Gastrocnemius medialis (tissue), 4 donors: Measurements from ENCODE around the gene ZNF335. TPM values are rescaled to one million over a fixed set of nuclear protein-coding genes. Genes with fewer than 3 reads are reported as not detected.

Experiments used
- ATAC-seq, 2 donors: fragments of 150-250 bp; one replicate each; pipeline ENCODE4 v1.9.1; 2016
- DNase-seq, 2 donors: peaks; one replicate each; pipeline ENCODE4 v3.0.0-alpha.2; 2019
- H3K27ac ChIP-seq, 4 donors: fragments of 200-600 bp; sonication (generic); 1 replicate in 1 of 4; 2 replicates in 3 of 4; pipeline ENCODE4 v1.5.1; 2016 to 2018; ENCODE audit warnings: mild to moderate bottlenecking in 2 of 4, moderate library complexity in 1 of 4
- H3K27me3 ChIP-seq, 3 donors: fragments of 200-600 bp; sonication (generic) in 2 of 3; 1 replicate in 1 of 3; 2 replicates in 2 of 3; pipeline versions ENCODE4 v1.5.1 to v1.6.0; 2016 to 2019; ENCODE audit warnings: mild to moderate bottlenecking in 1 of 3, moderate library complexity in 1 of 3
- H3K36me3 ChIP-seq, 2 donors: fragments of 200-600 bp; sonication (generic) in 1 of 2; one replicate each; pipeline ENCODE4 v1.5.1; 2017 to 2018
- H3K4me1 ChIP-seq, 2 donors: fragments of 200-600 bp; sonication (generic) in 1 of 2; one replicate each; pipeline ENCODE4 v1.5.1; 2016 to 2017; ENCODE audit warnings: mild to moderate bottlenecking in 2 of 2
- H3K4me3 ChIP-seq, 4 donors: fragments of 200-600 bp; sonication (generic) in 3 of 4; 1 replicate in 1 of 4; 2 replicates in 3 of 4; pipeline ENCODE4 v1.5.1; 2016 to 2019; ENCODE audit warnings: mild to moderate bottlenecking in 2 of 4
- H3K9me3 ChIP-seq, 3 donors: fragments of 200-600 bp; sonication (generic) in 2 of 3; 1 replicate in 1 of 3; 2 replicates in 2 of 3; pipeline ENCODE4 v1.5.1; 2016 to 2019
- CTCF ChIP-seq, 5 experiments: fragments of 450-650 bp in 3 of 5; fragments of 200-600 bp in 2 of 5; sonication (generic) in 2 of 5; IDR thresholded peaks in 4 of 5; conservative IDR thresholded peaks in 1 of 5; 1 replicate in 4 of 5; 2 replicates in 1 of 5; pipeline ENCODE4 v1.5.1; 2016 to 2019; ENCODE audit warnings: antibody characterized with exemption in 5 of 5, mild to moderate bottlenecking in 3 of 5, moderate library complexity in 3 of 5
- POLR2A ChIP-seq, 2 donors: fragments of 450-650 bp; IDR thresholded peaks; one replicate each; pipeline ENCODE4 v1.6.1; 2017; ENCODE audit warnings: antibody characterized with exemption in 2 of 2, mild to moderate bottlenecking in 2 of 2, moderate library complexity in 2 of 2
- in situ Hi-C, 4 donors: fragments of 200-750 bp; cut with MboI; loops; one replicate each; pipeline versions ENCODE4 v1.15.0 to v1.8.0; 2017; ENCODE audit warnings: low sequenced_read_pairs in 4 of 4
- intact Hi-C: fragments of 100-400 bp; cut with DNase I; formaldehyde crosslinking; loops from one replicate; pipeline ENCODE4 v1.15.1; 2023; ENCODE audit warnings: low total_unique reads
- total RNA-seq, 4 donors: library from RNA; depleted of rRNA; stranded (reverse); fragments of >200 nt; gene quantifications; one replicate each; pipeline versions ENCODE4 v1.1.0 to v1.2.3, GENCODE V29; 2016

The ZNF335 gene
- total RNA-seq, 4 donors from 2014 or later: 8.3 to 19.1 (median 12.7) TPM

DNA sequence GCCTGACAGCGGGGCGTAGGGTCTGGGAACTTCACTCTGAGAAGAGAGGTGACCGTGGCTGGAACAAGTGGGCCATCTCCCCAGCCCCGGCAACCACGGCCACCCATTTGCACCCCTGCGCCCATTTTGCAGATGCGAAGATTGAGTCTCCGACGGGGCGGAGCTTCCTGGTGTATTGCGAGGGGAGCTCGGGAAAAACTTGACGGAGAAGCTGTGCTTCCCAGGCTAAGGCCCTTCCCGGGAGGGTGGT lies 653 bp downstream of the ZNF335 start:
- TF ChIP-seq POLR2A (IDR thresholded peaks at IDR 0.05) (no peak), CTCF (IDR thresholded peaks at IDR 0.05 in 4 of 5, conservative IDR thresholded peaks at IDR 0.05 in 1 of 5) (no peak)
- in situ Hi-C loops (loop anchor here in 1 of 4 donors (25.0 kb wide), 1 partner anchor 159 kb away; the partner anchor contains the start of gene UBE2C), intact Hi-C loops (loop anchor here (1.0 to 5.0 kb wide), 8 partner anchors 81 to 1759 kb away; partner anchors contain the start of genes CTSA, NCOA5, NEURL2 and OSER1)
- H3K4me1 ChIP-seq: peaks cover 32 to 36% of the 10 kb centered on the region in 2 donors
- DNase-seq: no peak
- H3K4me3 ChIP-seq: peak overlapping the region; percentile 74 to 97 (median 88)
- H3K9me3 ChIP-seq: no peaks in the 10 kb centered on the region
- H3K36me3 ChIP-seq: peaks cover 0 to 19% of the 10 kb centered on the region in 2 donors
- H3K27ac ChIP-seq: peak overlapping the region; percentile 90 to 99 (median 96)
- no peaks in the 10 kb centered on the region for H3K27me3 ChIP-seq
- no peak for ATAC-seq

DNA sequence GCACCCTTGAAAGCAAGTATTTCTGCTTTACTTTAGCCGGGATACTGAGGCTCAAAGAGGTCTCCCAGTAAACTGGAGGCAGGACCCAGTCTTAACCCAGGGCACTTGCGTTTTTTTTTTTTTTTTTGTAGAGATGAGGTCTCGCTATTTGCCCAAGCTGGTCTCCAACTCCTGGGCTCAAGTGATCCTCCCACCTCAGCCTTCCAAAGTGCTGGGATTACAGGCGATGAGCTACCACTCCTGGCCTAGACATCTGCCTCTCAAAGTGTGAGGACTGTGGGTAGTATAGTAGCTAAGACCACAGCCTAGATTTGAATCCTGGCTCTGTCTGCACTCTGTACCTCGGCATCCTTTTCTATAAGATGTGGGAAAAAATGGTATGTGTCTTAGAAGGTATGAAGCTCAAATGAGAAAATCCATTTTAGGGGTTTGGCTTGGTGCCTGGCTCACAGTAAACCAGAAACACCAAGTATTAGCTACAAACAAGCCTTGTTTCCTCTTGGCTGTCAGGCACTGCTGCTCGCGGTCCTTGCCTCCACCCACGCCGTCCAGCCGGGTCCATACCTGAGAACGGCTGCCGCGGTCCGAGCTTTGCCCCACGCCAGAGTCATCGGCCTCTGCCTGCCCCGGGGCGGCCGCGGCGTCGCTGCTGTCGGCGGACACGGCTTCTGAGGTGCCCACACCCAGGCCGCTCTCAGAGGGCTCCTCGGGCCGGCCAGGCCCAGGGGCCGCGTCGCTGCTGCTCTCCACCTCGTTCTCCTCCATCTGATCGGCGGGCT lies 1.2 kb downstream of the ZNF335 start:
- Histone ChIP-seq H3K27me3 (no peaks in the 10 kb centered on the region), H3K9me3 (no peaks in the 10 kb centered on the region), H3K36me3 (peaks cover 0 to 25% of the 10 kb centered on the region in 2 donors), H3K4me1 (peaks cover 32 to 36% of the 10 kb centered on the region in 2 donors), H3K27ac (peak overlapping the region; percentile 90 to 99 (median 96)), H3K4me3 (peak overlapping the region; percentile 74 to 97 (median 88))
- no peak for ATAC-seq
- in situ Hi-C loops (loop anchor here in 1 of 4 donors (25.0 kb wide), 1 partner anchor 159 kb away; the partner anchor contains the start of gene UBE2C), intact Hi-C loops (loop anchor here (1.0 to 5.0 kb wide), 8 partner anchors 80 to 1759 kb away; partner anchors contain the start of genes CTSA, NCOA5, NEURL2 and OSER1)
- no peak for TF ChIP-seq CTCF (IDR thresholded peaks at IDR 0.05 in 4 of 5, conservative IDR thresholded peaks at IDR 0.05 in 1 of 5)
- no peak for TF ChIP-seq POLR2A (IDR thresholded peaks at IDR 0.05)
- DNase-seq: no peak

GRCh38 chr20:45969712-45970634 lies 2.0 kb downstream of the ZNF335 start:
- Histone ChIP-seq H3K4me1 (peaks cover 32 to 36% of the 10 kb centered on the region in 2 donors), H3K27me3 (no peaks in the 10 kb centered on the region), H3K9me3 (no peaks in the 10 kb centered on the region), H3K27ac (peak overlapping the region; percentile 90 to 99 (median 96)), H3K4me3 (peak overlapping the region in 3 of 4 donors; percentile 85 to 97 (median 92)), H3K36me3 (peaks cover 0 to 30% of the 10 kb centered on the region in 2 donors)
- in situ Hi-C loops (loop anchor here in 2 of 4 donors (10.0 to 25.0 kb wide), 2 partner anchors 158 to 175 kb away; partner anchors contain the start of genes DNTTIP1 (in 1 of the 2), UBE2C (in 1 of the 2) and WFDC3 (in 1 of the 2)), intact Hi-C loops (loop anchor here (2.0 to 5.0 kb wide), 7 partner anchors 79 to 1758 kb away; partner anchors contain the start of genes CTSA, NEURL2, OSER1 and TNNC2)
- TF ChIP-seq POLR2A (IDR thresholded peaks at IDR 0.05) (no peak), CTCF (IDR thresholded peaks at IDR 0.05 in 4 of 5, conservative IDR thresholded peaks at IDR 0.05 in 1 of 5) (peak; percentile 8 to 68 (median 54))
- peak in 1 of 2 donors; percentile 16 for ATAC-seq
- DNase-seq: no peak
